Measurements from ENCODE around the gene GAB1.
"Not testable (repeated sequence)": the region's sequence is repeated elsewhere in the genome, so short reads cannot be mapped to it uniquely, and the experiment has no call there.

Gene GAB1

DNA sequence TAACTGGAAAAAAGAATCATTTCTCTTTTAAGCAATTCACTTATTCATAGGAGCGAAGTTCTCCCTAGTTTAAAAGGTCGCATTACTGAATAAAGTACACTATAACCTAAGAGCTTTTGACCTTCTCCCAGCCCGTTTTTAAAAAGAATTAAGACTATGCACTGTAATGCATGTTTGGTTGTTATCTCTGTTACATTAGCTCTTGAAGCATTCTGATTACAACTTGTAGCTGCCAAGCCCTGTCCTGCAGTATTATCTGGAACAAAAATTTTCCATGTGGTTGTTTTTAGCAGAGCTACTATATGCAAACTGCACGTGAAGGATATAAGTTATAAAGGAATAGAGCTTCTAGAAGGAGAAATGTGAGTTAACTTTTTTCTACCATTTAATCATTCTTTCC, 8.1 kb downstream of the GAB1 start:
- no peak for TF ChIP-seq CTCF (IDR thresholded peaks at IDR 0.05; ENCODE audit: control insufficient read depth, extremely low read depth, insufficient read depth)
- H3K4me3 ChIP-seq (ENCODE audit: low read depth, low read length), result no peak overlapping the region
- no peak for DNase-seq (ENCODE audit: low read depth)

GRCh38 chr4:143345356-143345755, 8.7 kb downstream of the GAB1 start:
- no peak for TF ChIP-seq CTCF (IDR thresholded peaks at IDR 0.05; ENCODE audit: control insufficient read depth, extremely low read depth, insufficient read depth)
- no peak overlapping the region for H3K4me3 ChIP-seq (ENCODE audit: low read depth, low read length)
- no peak for DNase-seq (ENCODE audit: low read depth)

DNA sequence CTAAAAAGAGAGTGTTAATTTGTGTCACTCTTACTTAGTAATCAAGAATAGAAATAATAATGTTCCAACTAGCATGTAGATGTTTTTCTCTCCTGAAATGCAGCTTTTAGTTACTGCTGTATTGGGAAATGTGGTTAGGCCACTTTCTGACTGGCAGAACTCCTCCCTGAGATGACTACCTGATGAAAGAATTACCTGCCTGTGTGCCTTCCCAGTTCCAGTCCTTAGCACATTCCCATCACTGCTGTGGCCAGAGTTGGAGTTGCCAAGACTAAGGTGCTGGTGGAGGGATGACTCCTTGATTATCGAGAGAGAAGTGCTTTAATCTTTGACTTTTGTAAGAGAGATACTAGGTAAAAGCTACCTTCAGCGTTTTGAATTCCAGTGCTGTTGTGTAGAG, 9.5 kb downstream of the GAB1 start:
- no peak for TF ChIP-seq CTCF (IDR thresholded peaks at IDR 0.05; ENCODE audit: control insufficient read depth, extremely low read depth, insufficient read depth)
- no peak overlapping the region for H3K4me3 ChIP-seq (ENCODE audit: low read depth, low read length)
- no peak for DNase-seq (ENCODE audit: low read depth)

DNA sequence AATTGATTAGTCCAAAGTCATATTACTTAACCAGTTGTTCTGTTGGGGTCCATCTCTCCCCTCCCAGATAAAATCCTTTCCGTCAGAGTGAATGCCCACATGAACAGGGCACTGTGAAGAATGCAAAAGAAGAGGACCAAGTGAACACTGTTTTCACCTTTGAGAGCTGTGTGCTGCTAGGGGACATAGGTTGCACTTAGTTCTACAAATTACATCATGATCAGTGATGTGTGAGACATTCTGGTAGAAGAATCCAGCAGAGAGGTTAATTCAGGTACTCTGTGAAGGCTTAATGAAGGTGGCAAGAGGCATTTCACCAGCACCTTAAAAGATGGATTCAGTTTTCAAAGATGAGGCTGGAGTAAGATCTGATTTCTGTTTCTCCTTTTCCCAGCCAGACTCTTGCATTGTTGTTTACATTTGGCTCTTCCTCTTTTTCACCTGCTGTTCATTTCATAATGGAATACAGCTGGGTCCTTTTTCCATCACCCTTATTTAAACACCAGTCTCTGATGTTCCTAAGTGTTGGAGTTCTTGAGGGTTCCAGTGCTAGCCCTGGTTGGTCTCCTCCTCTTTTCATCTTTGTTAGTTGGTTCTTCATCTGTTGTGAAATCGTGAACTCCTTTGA, 10.9 kb downstream of the GAB1 start:
- no peak for DNase-seq (ENCODE audit: low read depth)
- TF ChIP-seq CTCF (IDR thresholded peaks at IDR 0.05; ENCODE audit: control insufficient read depth, extremely low read depth, insufficient read depth), result no peak
- no peak overlapping the region for H3K4me3 ChIP-seq (ENCODE audit: low read depth, low read length)

DNA sequence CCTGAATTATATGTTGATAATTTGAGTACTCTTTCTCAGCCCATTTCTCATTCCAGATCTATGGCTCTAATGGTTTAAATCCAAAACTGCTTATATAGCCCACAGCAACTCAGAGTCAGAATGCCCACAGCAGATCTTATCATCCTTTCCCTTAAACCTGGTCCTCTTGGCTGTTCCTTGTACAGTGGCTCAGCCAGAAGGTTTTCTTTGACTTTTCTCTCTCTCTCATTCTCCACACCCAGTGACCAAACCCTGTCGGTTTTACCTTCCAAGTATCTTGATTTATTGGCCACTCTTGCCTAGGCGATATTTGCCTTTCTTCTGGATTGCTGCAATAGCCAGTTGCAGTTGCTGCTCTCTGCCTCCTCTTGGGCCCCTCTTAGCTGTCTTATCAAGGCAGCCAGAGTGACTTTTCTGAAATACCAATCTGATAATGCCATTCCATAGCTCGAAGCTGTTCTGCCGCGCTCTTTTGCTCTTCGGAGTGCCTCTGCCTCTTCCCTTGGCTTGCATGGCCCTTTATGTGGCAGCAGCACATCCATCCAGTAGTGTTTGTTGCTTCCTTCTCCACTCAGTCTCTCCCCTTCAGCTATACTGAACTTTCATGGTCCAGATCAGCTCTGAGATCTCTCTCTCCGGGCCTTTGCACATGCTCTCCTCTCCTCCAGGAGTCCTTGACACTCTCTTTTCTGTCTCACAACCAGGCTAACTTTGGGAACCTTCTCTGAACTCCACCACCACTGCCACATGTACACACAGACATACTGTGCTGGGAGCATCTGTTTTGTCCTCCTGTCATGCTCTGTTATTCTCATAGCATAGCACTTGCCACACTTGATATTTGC, 11.8 kb downstream of the GAB1 start:
- no peak for DNase-seq (ENCODE audit: low read depth)
- no peak overlapping the region for H3K4me3 ChIP-seq (ENCODE audit: low read depth, low read length)
- no peak for TF ChIP-seq CTCF (IDR thresholded peaks at IDR 0.05; ENCODE audit: control insufficient read depth, extremely low read depth, insufficient read depth)

DNA sequence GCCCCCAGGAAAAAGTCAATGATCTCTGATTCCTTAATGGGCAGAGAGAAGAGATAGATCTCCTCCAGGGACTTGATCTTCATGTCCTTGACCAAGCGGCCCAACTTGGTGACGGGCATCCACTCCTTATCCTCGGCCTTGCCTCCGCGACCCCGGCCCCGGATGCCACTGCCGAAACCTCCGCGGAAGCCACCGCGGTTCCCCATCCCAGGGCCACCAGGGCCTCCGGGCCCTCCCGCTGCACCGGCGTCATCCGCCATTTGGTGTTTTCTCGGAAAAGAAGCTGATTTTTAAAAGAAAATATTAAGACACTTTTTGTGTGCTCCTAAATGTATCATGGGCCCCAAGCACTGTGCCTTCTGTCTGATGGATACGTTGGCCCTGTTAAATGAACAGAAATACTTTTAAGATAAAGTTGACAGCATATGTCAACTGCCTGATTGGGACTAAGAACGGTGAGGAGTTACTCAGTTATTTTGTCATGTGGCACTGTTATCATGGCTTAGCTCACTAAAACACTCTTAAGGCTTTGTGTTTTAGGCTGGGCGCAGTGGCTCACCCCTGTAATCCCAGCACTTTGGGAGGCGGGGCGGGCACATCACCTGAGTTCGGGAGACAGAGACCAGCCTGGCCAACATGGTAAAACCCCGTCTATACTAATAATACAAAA, 13.3 kb downstream of the GAB1 start:
- not testable (repeated sequence) for H3K4me3 ChIP-seq (ENCODE audit: low read depth, low read length); DNase-seq (ENCODE audit: low read depth)

- no peak overlapping the region for H3K4me3 ChIP-seq (ENCODE audit: low read depth, low read length)
- no peak for DNase-seq (ENCODE audit: low read depth)
- no peak for TF ChIP-seq CTCF (IDR thresholded peaks at IDR 0.05; ENCODE audit: control insufficient read depth, extremely low read depth, insufficient read depth)
Observed at GRCh38 chr4:143351149-143351691, 14.5 kb downstream of the GAB1 start.

Measured in LNCaP clone FGC (cell line).